ENCODE data around the gene UPK1B.

DNA sequence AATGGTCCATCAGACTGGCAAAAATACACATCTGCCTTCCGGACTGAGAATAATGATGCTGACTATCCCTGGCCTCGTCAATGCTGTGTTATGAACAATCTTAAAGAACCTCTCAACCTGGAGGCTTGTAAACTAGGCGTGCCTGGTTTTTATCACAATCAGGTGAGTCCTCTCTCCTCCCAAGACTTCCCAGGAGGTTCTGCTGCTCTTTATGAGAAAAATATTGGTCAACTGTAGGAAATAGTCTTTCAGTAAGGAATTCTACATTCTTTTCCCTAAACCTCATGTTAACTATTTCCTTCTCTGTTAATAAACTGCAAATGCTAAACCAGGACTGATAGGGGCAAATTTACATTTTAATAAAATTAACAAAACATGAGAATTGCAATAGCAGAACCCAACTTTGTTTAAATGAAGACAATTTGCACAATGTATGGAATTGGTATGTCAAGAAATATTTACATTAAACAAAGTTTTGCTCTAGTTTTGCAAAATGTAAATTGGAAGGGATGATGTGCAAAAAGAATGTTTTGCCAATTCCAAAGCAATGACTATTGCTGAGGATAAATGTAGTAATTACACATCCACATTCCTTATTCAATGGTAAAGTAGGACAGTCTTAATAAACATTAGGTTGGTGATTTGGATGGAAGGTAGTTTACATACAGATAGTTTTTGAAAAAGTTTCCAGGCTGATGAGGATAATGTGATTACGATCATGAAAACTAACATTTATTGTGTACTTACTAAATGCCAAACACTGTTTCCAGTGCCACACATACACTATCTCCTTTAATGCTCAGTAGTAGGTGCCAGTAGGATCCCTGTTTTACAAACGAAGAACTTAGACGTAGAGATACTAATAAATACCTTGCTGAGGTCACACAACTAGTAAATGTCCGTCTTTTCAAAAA, 21.1 kb downstream of the UPK1B start:
- TF ChIP-seq, protein P1, sequence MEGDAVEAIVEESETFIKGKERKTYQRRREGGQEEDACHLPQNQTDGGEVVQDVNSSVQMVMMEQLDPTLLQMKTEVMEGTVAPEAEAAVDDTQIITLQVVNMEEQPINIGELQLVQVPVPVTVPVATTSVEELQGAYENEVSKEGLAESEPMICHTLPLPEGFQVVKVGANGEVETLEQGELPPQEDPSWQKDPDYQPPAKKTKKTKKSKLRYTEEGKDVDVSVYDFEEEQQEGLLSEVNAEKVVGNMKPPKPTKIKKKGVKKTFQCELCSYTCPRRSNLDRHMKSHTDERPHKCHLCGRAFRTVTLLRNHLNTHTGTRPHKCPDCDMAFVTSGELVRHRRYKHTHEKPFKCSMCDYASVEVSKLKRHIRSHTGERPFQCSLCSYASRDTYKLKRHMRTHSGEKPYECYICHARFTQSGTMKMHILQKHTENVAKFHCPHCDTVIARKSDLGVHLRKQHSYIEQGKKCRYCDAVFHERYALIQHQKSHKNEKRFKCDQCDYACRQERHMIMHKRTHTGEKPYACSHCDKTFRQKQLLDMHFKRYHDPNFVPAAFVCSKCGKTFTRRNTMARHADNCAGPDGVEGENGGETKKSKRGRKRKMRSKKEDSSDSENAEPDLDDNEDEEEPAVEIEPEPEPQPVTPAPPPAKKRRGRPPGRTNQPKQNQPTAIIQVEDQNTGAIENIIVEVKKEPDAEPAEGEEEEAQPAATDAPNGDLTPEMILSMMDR (IDR thresholded peaks at IDR 0.05) = no peak
- no peak for TF ChIP-seq POLR2A (IDR thresholded peaks at IDR 0.05)

All from Peyer's patch (tissue), 4 donors.